NB4 (cell line): ENCODE data around the gene SH3RF2.

Source experiments
- DNase-seq: peaks from one replicate; pipeline ENCODE4 v3.0.0; 2010; ENCODE audit warnings: low read depth
- H3K4me3 ChIP-seq: one replicate; pipeline ENCODE4 v1.5.1; 2011; ENCODE audit warnings: mild to moderate bottlenecking, low read depth, low read length, moderate library complexity
- MYC ChIP-seq: IDR thresholded peaks from 2 replicates; pipeline ENCODE4 v1.6.1; 2011; ENCODE audit warnings: low read depth, low read length
- POLR2A ChIP-seq: IDR thresholded peaks from 2 replicates; pipeline ENCODE4 v1.6.1; 2011; ENCODE audit warnings: mild to moderate bottlenecking; ENCODE audit not compliant: insufficient read length; ENCODE audit errors: extremely low read depth
- TF ChIP-seq, protein P1 (sequence below): IDR thresholded peaks from 2 replicates; pipeline ENCODE4 v1.6.1; 2011; ENCODE audit warnings: low read depth, low read length
- TF ChIP-seq, protein P2 (sequence below): IDR thresholded peaks from one replicate; pipeline ENCODE4 v1.5.1; 2012; ENCODE audit warnings: low read depth, low read length

The SH3RF2 gene

DNA sequence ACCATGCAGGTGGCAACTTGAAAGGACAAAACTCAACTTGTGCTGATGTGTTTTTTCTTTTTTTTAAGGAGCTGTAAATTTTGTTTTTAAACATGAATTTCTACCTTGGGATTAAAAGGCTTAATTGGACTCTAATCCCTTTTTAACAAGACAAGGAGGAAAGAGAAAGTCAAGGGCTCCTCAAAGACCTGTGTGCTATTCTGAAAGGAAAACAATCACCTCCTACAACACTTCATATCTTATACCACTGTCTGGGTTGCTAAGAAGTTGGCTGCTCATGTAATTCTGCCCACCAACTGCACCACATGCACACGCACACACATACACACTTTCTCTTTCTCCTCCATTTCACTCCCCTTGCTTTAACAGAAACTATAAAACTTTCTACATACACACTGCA lies 78.6 kb downstream of the SH3RF2 start:
- DNase-seq: no peak
- H3K4me3 ChIP-seq: no peak overlapping the region
- TF ChIP-seq MYC (no peak), POLR2A (no peak)
- TF ChIP-seq, protein P1, sequence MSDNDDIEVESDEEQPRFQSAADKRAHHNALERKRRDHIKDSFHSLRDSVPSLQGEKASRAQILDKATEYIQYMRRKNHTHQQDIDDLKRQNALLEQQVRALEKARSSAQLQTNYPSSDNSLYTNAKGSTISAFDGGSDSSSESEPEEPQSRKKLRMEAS: no peak
- TF ChIP-seq, protein P2, sequence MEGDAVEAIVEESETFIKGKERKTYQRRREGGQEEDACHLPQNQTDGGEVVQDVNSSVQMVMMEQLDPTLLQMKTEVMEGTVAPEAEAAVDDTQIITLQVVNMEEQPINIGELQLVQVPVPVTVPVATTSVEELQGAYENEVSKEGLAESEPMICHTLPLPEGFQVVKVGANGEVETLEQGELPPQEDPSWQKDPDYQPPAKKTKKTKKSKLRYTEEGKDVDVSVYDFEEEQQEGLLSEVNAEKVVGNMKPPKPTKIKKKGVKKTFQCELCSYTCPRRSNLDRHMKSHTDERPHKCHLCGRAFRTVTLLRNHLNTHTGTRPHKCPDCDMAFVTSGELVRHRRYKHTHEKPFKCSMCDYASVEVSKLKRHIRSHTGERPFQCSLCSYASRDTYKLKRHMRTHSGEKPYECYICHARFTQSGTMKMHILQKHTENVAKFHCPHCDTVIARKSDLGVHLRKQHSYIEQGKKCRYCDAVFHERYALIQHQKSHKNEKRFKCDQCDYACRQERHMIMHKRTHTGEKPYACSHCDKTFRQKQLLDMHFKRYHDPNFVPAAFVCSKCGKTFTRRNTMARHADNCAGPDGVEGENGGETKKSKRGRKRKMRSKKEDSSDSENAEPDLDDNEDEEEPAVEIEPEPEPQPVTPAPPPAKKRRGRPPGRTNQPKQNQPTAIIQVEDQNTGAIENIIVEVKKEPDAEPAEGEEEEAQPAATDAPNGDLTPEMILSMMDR: no peak

DNA sequence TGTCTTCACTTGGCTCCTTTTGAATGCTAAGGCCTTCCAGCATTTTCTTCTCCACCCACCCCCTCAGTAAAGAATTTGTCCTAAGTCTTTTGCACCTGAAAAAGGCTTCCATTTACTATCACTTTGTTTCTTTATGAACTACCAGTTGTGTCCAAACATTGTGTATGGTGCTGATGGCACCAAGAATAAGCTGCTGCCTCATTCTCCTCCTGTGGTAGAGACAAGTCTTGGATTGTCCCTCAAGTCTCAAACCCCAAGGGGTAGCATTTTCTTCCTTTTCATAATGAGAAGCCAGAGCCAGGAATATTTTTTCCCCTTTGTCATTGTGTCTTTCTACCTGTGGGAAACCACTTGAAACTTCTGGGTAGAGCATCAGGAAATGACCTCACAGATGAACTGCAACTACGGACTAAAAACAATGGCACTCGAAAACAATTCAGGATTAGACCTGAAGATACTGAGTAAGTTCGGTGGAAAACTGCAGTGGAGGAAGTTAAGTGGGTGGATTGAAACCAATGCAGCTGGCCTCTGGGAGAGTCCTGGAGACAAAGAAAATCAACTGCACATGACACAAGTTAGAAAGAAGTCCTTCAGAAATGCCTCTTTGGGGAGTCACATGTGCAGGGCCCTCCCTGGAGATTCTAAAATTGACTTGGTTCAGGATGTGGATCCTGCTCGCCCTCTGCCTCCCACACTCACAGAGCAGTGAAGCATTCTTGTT lies 80.5 kb downstream of the SH3RF2 start:
- TF ChIP-seq MYC (no peak), POLR2A (no peak)
- TF ChIP-seq, protein P1: no peak
- TF ChIP-seq, protein P2: no peak

DNA sequence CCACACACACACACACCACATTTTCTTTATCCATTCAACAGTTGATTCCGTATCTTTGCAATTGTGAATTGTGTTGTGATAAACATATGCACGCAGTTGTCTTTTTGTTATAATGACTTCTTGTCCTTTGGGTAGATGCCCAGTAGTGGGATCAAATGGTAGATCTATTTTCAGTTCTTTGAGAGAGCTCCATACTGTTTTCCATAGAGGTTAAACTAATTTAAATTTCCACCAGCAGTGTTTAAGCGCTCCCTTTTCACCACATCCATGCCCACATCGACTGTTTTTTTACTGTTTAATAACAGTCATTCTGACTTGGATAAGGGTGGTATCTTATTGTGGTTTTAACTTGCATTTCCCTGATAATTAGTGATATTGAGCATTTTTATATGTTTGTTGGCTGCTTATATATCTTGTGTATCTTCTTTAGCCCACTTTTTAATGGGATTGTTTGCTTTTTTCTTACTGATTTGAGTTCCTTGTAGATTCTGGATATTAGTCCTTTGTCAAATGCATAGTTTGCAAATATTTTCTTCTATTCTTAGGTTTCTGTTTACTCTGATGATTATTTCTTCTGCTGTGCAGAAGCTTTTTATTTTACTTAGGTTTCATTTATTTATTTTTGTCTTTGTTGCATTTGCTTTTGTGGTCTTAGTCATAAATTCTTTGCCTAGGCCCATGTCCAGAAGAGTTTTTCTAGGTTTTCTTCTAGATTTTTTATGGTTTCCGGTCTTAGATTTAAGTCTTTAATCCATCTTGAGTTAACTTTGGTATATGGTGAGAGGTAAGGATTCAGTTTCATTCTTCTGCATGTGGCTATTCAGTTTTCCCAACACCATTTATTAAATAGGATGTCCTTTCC lies 82.4 kb downstream of the SH3RF2 start:
- DNase-seq: no peak
- H3K4me3 ChIP-seq: no peak overlapping the region
- TF ChIP-seq, protein P1: no peak
- TF ChIP-seq POLR2A (no peak), MYC (no peak)
- TF ChIP-seq, protein P2: no peak

More for the DNA sequence above, 80.5 kb downstream of the SH3RF2 start:
- DNase-seq: no peak
- no peak overlapping the region for H3K4me3 ChIP-seq

DNA sequence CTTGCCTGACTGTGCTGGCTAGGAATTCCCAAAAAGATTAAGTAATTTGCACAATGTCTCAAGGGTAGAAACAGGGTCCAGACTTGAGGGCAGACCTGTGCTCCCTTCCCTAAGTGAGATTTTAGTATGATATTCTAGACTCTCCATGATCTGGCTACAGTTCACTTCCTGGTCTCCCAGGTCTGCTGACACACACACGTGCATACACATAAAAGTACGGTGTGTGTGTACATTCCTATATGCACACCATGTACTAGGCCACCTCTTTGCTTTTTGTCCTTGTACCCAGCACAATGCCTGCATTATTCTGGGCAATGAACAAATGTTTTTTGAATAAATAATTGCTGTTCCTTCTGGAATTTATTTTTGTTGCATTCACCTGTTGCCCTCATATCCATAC lies 83.7 kb downstream of the SH3RF2 start:
- no peak overlapping the region for H3K4me3 ChIP-seq
- TF ChIP-seq POLR2A (no peak), MYC (no peak)
- TF ChIP-seq, protein P2: no peak
- TF ChIP-seq, protein P1: no peak
- no peak for DNase-seq

DNA sequence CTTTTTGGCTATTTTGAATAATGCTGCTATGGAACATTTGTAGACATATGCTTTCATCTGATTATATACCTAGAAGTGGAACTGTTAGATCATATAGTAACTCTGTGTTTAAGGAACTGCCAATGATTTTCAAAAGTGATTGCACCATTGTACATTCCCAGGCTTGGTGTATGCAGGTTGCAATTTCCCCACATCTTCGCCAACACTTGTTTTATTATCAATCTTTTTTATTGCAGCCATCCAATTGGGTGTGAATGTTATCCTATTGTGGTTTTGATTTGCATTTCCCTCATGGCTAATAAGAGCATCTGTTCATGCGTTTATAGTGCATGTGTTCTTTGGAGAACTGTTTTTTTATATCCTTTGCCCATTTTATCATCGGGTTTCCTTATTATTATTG lies 87.7 kb downstream of the SH3RF2 start:
- TF ChIP-seq MYC (no peak), POLR2A (no peak)
- TF ChIP-seq, protein P1: no peak
- TF ChIP-seq, protein P2: no peak
- DNase-seq: no peak
- H3K4me3 ChIP-seq: no peak overlapping the region
